Spleen (tissue), 13 donors: Measurements from ENCODE around the gene SF3B5. TPM values are rescaled to one million over a fixed set of nuclear protein-coding genes. Genes with fewer than 3 reads are reported as not detected.

Experiments
- DNase-seq: peaks from one replicate; pipeline ENCODE4 v3.0.0-alpha.2; 2020
- H3K27ac ChIP-seq, 8 donors: fragments of 200-600 bp; sonication (generic) in 7 of 8; 1 replicate in 4 of 8; 2 replicates in 4 of 8; pipeline versions ENCODE4 v1.5.0 to v1.8.0; 2016 to 2021; ENCODE audit warnings: inconsistent platforms in 4 of 8, mild to moderate bottlenecking in 4 of 8, moderate library complexity in 1 of 8
- H3K27me3 ChIP-seq, 7 donors: fragments of 200-600 bp; sonication (generic) in 6 of 7; replicated peaks in 1 of 7; 1 replicate in 4 of 7; 2 replicates in 3 of 7; pipeline versions ENCODE4 v1.5.0 to v1.8.0; 2016 to 2021; ENCODE audit warnings: inconsistent platforms in 3 of 7, mild to moderate bottlenecking in 1 of 7
- H3K36me3 ChIP-seq, 6 donors: fragments of 200-600 bp; sonication (generic) in 5 of 6; 1 replicate in 4 of 6; 2 replicates in 2 of 6; pipeline versions ENCODE4 v1.5.0 to v1.8.0; 2016 to 2021; ENCODE audit warnings: inconsistent platforms in 2 of 6
- H3K4me1 ChIP-seq, 6 donors: fragments of 200-600 bp; sonication (generic) in 5 of 6; 1 replicate in 3 of 6; 2 replicates in 3 of 6; pipeline versions ENCODE4 v1.5.0 to v1.8.0; 2016 to 2021; ENCODE audit warnings: inconsistent platforms in 3 of 6
- H3K4me3 ChIP-seq, 8 donors: fragments of 200-600 bp; sonication (generic) in 7 of 8; 1 replicate in 4 of 8; 2 replicates in 4 of 8; pipeline versions ENCODE4 v1.5.0 to v1.8.0; 2016 to 2021; ENCODE audit warnings: inconsistent platforms in 4 of 8, mild to moderate bottlenecking in 4 of 8, moderate library complexity in 2 of 8
- H3K9me3 ChIP-seq, 8 donors: fragments of 200-600 bp; sonication (generic) in 7 of 8; 1 replicate in 4 of 8; 2 replicates in 4 of 8; pipeline versions ENCODE4 v1.5.0 to v1.8.0; 2016 to 2021; ENCODE audit warnings: inconsistent platforms in 4 of 8
- CTCF ChIP-seq, 11 experiments: fragments of 200-600 bp in 7 of 11; fragments of 450-650 bp in 4 of 11; sonication (generic) in 4 of 11; IDR thresholded peaks in 8 of 11; conservative IDR thresholded peaks in 3 of 11; 1 replicate in 7 of 11; 2 replicates in 4 of 11; pipeline versions ENCODE4 v1.4.0 to v1.8.0; 2016 to 2021; ENCODE audit warnings: antibody characterized with exemption in 11 of 11, inconsistent platforms in 4 of 11, mild to moderate bottlenecking in 1 of 11
- POLR2A ChIP-seq, 3 donors: fragments of 450-650 bp; IDR thresholded peaks; one replicate each; pipeline ENCODE4 v1.5.1; 2017; ENCODE audit warnings: antibody characterized with exemption in 3 of 3, mild to moderate bottlenecking in 1 of 3
- POLR2AphosphoS5 ChIP-seq, 3 donors: sonication (generic); formaldehyde crosslinking; IDR thresholded peaks; one replicate each; pipeline ENCODE4 v1.5.1; 2017; ENCODE audit warnings: antibody characterized with exemption in 3 of 3
- WGBS, 5 donors: extraction: QIAGEN DNeasy Blood & Tissue Kit in 3 of 5; methylation state at CpG; one replicate each; pipeline versions ENCODE4 v1.1.5 to v1.1.7; 2013 to 2018; 5-methylcytosine and 5-hydroxymethylcytosine counted together
- intact Hi-C: fragments of 100-400 bp; cut with DNase I; formaldehyde crosslinking; loops from one replicate; pipeline ENCODE4 v1.15.0; 2023; ENCODE audit warnings: low total_unique reads
- long read RNA-seq, 2 donors: transcript quantifications; one replicate each; lab custom pipeline, GENCODE V29; 2026
- polyA plus RNA-seq, 3 donors: library from polyadenylated mRNA; stranded (reverse); fragments of 200-250 nt; gene quantifications; one replicate each; pipeline ENCODE4 v1.2.1, GENCODE V29; 2013
- total RNA-seq, 7 donors: library from RNA; depleted of rRNA in 3 of 7; stranded (reverse); fragments of >200 nt in 3 of 7; fragmentation: NEBNext Ultra II Directional in 4 of 7; extraction: Animal tissue kit (Norgen Biotek cat#: 25700) in 4 of 7; gene quantifications; one replicate each; pipeline versions ENCODE4 v1.1.0 to v1.2.1, GENCODE V29; 2016 to 2021
- donor health status: healthy with polysubstance abuse.
- donor health status: DM: no; HTN: no; CAD: no; lungs with moderate emphysema.
- donor health status: DM: no; HTN: no; CAD: no.
- donor health status: Bipolar disorder and iron deficiency.
- donor health status: healthy.
- donor health status: DM: no; HTN: no; CAD: no.
- donor health status: DM: yes; HTN: yes; CAD: no.

The SF3B5 gene
- total RNA-seq = 100 to 1,000 TPM in 3 of 7 donors, 10 to 100 TPM in 4; 80.1 to 153 (median 89.6) TPM
- polyA plus RNA-seq = 100 to 1,000 TPM; 172 to 236 (median 189) TPM
- long read RNA-seq, donor 1, transcript SF3B5-201 (1 exons, 693 nt) = major isoform, 97 of 97 reads
- long read RNA-seq, donor 1, partial matches to known transcripts = 0 of 97 reads
- long read RNA-seq, donor 1, other reads (novel, unspliced or antisense) = 0 of 97 reads
- long read RNA-seq, donor 2, transcript SF3B5-201 (1 exons, 693 nt) = major isoform, 75 of 75 reads
- long read RNA-seq, donor 2, partial matches to known transcripts = 0 of 75 reads
- long read RNA-seq, donor 2, other reads (novel, unspliced or antisense) = 0 of 75 reads

- Histone ChIP-seq H3K36me3 (peaks cover 0 to 4% (median 0%) of the 10 kb centered on the region in 6 donors), H3K27ac (peak within 1 kb of the TSS; percentile 84 to 94 (median 90)), H3K9me3 (no peaks in the 10 kb centered on the region), H3K27me3 (no peaks in the 10 kb centered on the region), H3K4me3 (peak within 1 kb of the TSS; percentile 68 to 92 (median 80)), H3K4me1 (peaks cover 13 to 44% (median 27%) of the 10 kb centered on the region in 6 donors)
- intact Hi-C loops = no loop called here
- TF ChIP-seq POLR2AphosphoS5 (IDR thresholded peaks at IDR 0.05) (peak; percentile 97 to 98 (median 98)), CTCF (IDR thresholded peaks at IDR 0.05 in 8 of 11, conservative IDR thresholded peaks at IDR 0.05 in 3 of 11) (peak in 4 of 11 experiments; percentile 7 to 37 (median 17)), POLR2A (IDR thresholded peaks at IDR 0.05) (peak; percentile 61 to 73 (median 64))
- WGBS, 5 donors = 0 to 1% (median 0%) methylated on average over 49 to 60 of the region's 60 CpGs
- DNase-seq = peak; percentile 99
Observed at GRCh38 chr6:144095134-144096002, at the start of gene SF3B5. TSS of gene SF3B5 (minus strand) at chr6:144095573. CDS start at chr6:144095497, 76 bp downstream.

- 67 to 84% (median 80%) methylated on average over 1 of the region's 1 CpG for WGBS, 5 donors
- no peak for DNase-seq
- TF ChIP-seq CTCF (IDR thresholded peaks at IDR 0.05 in 8 of 11, conservative IDR thresholded peaks at IDR 0.05 in 3 of 11) (no peak), POLR2AphosphoS5 (IDR thresholded peaks at IDR 0.05) (no peak), POLR2A (IDR thresholded peaks at IDR 0.05) (no peak)
- H3K36me3 ChIP-seq = no peaks in the 10 kb centered on the region
- peaks cover 0 to 35% (median 9%) of the 10 kb centered on the region in 6 donors for H3K4me1 ChIP-seq
- H3K9me3 ChIP-seq = no peaks in the 10 kb centered on the region
- H3K4me3 ChIP-seq = no peak overlapping the region
- no peaks in the 10 kb centered on the region for H3K27me3 ChIP-seq
- no peak overlapping the region for H3K27ac ChIP-seq
- intact Hi-C loops = no loop called here
Observed at GRCh38 chr6:144144996-144145395, 49.6 kb upstream of the SF3B5 start.

GRCh38 chr6:144143878-144144277, 48.5 kb upstream of the SF3B5 start:
- DNase-seq = no peak
- H3K4me1 ChIP-seq = peaks cover 0 to 33% (median 5%) of the 10 kb centered on the region in 6 donors
- no peak overlapping the region for H3K27ac ChIP-seq
- H3K9me3 ChIP-seq = no peaks in the 10 kb centered on the region
- H3K27me3 ChIP-seq = no peaks in the 10 kb centered on the region
- no peaks in the 10 kb centered on the region for H3K36me3 ChIP-seq
- no peak overlapping the region for H3K4me3 ChIP-seq
- TF ChIP-seq POLR2AphosphoS5 (IDR thresholded peaks at IDR 0.05) (no peak), CTCF (IDR thresholded peaks at IDR 0.05 in 8 of 11, conservative IDR thresholded peaks at IDR 0.05 in 3 of 11) (no peak), POLR2A (IDR thresholded peaks at IDR 0.05) (no peak)
- intact Hi-C loops = no loop called here

GRCh38 chr6:144143106-144143505, 47.7 kb upstream of the SF3B5 start:
- TF ChIP-seq POLR2A (IDR thresholded peaks at IDR 0.05) = no peak
- no peak for TF ChIP-seq POLR2AphosphoS5 (IDR thresholded peaks at IDR 0.05)
- no peak for TF ChIP-seq CTCF (IDR thresholded peaks at IDR 0.05 in 8 of 11, conservative IDR thresholded peaks at IDR 0.05 in 3 of 11)
- no peaks in the 10 kb centered on the region for H3K9me3 ChIP-seq
- H3K36me3 ChIP-seq = no peaks in the 10 kb centered on the region
- H3K4me1 ChIP-seq = peaks cover 0 to 34% (median 5%) of the 10 kb centered on the region in 6 donors
- no peak for DNase-seq
- WGBS, 5 donors = 96 to 100% (median 98%) methylated on average over 1 of the region's 1 CpG
- no peak overlapping the region for H3K4me3 ChIP-seq
- no peaks in the 10 kb centered on the region for H3K27me3 ChIP-seq
- H3K27ac ChIP-seq = no peak overlapping the region
- intact Hi-C loops = no loop called here
